Non-pigmented ciliary epithelial cell (primary cell): ENCODE measurements around the gene KIRREL1.
A peak's percentile ranks its signal among the peaks of the same experiment; 100 is the strongest.
"Not testable (repeated sequence)": the region's sequence is repeated elsewhere in the genome, so short reads cannot be mapped to it uniquely, and the experiment has no call there.

Experiments
- DNase-seq: peaks from one replicate; pipeline ENCODE4 v3.0.0-alpha.2; 2010; ENCODE audit warnings: low read depth

The KIRREL1 gene

DNA sequence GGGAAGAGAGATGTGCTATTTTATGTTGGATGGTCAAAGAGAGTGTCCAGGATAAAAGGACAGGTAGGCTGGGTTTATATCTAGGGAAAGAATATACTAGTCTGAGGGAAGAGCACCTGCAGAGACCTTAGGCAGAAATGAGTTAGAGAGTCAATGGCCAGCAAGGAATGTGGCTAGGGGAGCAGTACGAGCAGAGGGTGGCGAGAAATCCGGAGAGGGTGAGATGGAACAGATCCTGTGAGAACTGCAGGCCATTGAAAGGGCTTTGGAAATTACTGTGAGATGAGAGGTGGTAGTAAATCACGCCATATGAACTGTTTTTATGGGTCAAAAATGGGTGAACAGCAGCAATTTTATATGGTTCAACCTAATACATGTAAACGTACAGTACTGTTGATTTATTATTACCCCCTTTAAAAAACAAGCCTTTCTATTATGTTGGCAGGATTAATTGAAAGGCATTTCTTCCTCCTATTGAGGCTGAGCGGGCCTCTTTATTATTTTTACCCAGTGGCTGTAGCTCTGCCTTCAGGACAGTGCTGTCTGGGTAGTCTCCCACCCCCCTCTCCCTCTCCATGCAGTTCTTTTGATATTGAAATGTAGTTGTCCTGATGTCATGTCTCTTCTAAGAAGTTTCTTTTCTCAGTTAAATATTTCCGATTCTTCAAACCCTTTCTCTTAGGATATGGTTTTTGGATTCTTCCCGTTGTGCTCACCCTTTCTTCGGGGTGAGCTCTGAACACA lies 112.1 kb downstream of the KIRREL1 start:
- DNase-seq: no peak

DNA sequence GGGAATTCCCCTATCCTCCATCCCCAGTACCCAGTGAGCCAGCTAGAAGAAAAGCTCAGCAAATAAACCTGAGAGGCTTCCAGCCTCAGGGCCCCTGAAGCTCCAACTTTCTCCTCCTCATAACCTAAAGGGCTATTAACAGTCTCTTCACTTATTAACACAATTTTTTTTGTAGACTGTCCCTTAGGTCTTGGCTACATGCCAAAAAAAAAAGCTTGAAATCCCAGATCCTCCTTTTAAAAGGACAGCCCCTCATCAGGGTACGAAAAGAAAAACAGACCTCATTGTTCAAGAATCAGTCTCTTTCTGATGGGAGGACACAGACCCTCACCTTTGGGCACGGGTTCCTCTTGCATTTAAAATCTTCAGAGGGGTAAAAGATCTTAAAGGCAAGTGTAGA lies 114.5 kb downstream of the KIRREL1 start:
- no peak for DNase-seq

DNA sequence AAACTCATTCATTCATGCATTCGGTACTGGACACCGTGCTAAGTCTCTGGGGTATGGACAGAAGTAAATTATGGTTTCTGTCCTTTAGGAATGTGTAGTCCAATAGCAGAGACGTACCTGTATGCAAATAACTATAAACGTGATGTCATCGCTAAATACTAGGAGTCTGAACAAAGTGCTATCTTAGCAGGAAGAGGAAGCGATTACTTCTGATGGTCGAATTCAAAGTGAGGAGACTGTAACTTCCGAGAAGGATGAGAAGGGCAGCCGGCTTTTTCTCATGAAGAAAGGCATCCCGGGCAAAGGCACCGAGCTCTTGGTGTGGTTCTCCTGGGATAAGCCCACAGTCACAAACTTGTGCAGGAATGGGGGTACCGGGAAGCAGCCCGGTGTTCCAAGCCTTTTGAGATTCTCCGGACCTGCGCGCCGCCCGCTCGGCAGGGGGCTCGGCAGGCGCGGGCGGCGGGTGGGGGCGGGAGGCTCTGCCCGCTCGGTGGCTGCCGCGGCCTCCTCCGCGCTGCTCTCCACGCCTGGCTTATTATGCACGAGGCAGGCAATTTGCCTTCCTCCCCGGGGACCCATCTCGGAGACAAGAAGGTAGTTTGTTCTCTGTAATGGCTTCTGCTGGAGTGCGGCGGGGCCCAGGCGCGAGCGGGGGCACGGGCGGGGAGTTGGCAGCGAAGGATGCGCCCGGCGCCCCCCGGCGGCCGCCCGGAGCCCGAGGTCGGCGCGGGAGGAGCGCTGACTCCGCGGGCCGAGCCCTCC lies 119.7 kb downstream of the KIRREL1 start:
- no peak for DNase-seq

DNA sequence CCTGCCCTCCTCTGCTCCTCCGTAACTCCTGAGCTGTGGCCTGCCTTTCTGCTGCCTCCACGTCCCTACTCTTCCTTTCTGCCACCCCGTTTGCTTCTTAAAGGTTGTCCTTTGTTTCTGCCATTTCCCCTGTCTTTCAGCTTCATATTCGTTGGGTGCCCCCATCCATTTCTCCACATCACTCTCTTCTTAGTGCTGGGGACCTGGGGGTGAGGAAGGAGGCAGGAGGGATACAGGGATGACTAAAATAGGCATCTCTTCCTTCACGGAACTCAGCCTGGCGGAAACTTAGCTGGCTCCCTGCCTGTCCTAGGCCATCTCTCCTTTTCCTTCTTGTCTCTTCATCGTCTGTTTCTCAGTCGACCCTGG lies 120.3 kb downstream of the KIRREL1 start:
- no peak for DNase-seq

DNA sequence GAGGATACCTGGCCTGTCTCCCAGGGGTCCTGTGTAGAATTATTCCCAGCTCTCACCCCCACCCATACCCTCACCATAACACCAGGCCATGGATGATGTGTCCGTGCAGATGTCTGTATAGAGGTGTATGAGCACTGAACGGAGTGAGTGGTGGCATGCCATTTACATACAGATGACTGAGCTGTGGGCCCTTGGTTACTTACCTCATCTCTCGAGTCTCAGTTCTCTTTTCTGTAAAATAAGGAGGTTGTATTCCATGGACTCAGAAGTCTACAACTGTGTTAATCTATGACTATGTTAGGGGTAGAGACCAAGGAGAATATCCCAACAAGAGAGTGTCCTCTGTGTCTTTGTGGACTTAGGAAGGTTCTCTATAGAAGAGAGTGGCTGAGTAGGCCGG lies 121.7 kb downstream of the KIRREL1 start:
- no peak for DNase-seq

DNA sequence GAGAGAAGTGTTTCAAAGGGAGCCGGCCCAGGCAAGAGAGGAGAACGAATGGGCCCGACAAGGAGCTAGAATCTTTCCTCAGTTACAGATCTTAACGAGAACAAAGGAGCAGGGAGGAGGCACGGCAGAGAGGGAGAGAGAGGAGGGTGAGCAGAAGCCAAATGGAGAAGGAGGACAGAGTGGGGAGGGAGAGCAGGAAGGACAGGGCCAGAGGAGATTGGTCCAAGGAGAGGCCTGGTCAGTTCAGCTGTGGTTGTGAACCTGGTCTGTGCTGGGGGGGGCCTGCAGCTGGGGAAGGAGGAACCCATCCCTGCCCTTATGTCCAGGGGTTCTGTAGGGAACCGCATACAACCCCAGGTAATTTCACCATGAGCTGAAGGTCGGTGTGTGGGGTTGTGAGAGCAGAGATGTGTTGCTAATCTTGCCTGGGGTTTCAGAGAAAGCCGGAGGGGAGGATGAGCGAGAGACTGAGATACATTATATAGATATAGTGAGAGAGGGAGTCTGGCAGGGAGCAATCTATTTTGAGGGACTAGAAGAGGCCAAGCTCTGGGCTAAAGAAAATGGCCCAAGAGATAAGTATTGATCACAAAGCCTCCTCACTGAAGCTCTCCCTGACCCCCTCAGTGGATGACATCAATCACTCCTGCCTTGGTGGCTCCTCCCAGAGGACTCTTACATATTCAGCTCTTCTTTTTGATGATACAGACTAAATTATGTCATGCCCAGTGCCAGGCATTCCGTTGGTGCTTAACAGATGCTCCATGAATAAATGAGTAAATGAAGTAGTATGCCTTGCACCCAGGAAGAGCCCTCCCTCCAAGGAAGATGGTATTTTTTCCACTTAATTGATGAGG lies 123.1 kb downstream of the KIRREL1 start:
- DNase-seq: no peak

DNA sequence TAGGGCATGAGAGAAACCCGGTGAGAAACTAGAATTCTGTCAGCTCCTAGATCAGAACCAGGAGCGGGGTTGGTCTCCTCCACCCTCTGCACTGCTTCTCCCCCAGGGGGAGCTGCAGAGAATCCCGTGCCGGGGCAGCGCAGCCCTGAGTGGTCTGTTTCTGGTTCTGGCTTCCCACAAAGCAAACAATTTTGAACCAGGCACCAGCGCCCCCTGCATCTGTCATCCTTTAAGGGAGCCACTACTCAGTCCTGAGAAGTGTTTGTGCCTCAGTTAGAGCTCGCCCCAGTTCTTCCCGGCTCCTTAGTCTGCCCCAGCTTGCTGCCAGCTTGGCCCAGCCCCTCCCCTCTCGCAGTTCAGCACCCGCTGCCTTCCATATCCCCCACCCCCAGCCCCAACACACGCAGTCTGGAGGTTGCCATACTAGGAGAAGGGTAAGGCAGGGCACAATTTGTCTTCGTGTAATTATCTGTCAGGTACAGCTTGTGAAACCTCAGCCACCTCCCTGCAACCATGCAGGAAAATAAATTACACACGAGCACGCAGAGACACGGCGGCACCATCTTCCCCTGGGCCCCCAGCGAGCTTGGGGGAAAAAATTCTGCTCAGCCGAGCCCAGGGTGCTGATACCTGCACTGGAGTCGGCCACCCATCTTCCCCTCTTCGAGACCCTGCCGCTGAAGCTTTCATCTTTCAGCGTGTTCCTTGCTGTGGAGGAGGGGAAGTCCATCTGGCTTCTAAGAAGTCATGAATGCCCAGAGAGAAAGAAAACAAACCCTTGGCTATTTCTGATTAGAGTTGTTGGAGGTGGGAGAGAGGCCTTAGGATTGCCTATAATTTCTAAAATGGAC lies 124.6 kb downstream of the KIRREL1 start:
- peak; percentile 11 for DNase-seq

DNA sequence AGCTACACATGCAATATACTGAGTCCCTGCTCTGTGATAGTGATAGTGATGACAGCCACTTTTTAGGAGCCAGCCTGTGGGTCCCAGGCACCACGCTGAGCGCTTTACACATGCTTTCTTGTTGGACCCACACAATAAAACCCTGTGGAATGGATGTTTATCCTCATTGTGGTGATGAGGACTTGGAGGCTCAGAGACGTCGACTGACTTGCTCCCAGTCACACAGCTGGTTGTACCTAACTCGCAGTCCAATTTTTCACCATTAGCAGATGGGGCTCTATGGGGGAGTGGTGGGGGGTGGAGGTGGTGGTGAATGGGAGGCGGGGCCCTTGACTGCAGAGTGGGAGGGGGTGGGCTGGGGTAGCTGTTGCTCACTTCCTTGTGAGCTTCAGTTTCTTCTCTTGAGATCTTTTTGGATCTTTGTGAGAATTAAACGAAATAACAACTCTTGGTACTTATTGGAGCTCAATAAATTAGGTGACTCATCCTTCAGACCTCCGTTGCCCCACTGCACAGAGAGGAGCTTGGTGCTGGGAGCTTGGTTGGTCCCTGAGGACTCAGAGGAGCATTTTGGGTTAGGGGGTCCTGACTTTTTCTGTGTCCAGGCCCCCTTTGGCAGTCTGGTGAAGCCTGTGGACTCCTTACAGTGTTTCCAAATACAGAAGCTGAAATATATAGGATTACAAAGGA lies 125.4 kb downstream of the KIRREL1 start:
- DNase-seq: no peak

DNA sequence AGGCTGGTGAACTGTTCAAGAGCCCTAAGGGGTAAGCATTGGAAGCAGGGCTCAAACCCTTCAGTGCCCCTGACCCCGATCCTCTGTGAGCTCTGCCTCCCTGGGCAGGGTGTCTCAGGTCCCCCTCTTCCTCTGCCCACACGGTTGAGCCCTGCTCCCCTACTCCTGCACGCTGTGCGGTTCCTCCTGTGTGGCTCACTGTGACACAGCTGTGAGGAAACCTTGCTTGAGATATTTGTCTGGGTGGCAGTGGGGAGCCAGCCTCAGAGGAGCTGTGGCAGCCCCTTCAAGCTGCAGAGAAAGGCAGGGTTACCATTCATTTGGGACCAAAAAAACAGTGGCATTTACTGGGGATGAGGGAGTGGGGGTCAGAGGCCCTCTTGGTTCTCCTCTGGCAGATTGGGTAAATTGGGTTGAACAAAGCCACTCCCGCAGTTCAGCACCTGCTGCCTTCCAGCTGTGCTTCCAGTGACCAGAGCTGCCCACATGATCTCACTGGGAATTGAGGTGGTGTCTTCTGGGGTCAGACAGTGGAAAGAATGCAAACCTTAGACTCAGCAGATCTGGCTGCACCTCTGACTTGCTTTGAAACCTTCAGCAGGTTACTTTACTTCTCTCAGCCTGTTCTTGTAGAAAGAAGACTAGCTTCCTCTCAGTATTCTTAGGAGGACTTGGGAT lies 126.7 kb downstream of the KIRREL1 start:
- no peak for DNase-seq

DNA sequence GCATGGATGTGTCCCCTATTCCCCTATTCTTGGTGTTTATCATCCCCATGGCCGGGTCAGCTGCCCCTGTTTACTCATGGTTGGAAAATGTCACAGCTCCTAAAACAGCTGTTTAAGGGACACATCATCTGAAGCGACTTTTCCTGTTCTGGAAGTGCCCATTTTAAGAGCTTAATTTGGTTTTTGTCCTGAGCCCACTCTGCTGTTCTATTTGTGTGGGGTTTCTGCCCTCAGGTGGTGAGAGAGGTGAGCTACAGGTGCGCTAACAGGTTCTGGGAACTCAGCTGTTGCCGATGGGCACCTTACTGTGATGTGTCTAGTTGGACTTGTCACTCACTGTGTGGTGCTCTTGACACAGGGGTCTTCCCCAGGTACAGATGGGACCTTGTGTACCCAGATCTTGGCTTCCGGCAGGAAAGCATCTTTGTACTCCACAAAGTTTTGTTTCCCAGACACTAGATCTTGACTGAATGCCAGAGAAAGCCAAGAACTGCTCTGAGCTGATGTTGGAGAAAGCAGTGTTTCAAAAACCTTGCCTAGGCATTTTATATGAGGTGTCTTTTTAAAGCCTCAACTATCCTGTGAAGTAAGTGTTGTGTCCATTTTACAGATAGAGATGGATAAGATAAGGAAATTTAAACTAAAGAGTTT lies 128.3 kb downstream of the KIRREL1 start:
- no peak for DNase-seq

DNA sequence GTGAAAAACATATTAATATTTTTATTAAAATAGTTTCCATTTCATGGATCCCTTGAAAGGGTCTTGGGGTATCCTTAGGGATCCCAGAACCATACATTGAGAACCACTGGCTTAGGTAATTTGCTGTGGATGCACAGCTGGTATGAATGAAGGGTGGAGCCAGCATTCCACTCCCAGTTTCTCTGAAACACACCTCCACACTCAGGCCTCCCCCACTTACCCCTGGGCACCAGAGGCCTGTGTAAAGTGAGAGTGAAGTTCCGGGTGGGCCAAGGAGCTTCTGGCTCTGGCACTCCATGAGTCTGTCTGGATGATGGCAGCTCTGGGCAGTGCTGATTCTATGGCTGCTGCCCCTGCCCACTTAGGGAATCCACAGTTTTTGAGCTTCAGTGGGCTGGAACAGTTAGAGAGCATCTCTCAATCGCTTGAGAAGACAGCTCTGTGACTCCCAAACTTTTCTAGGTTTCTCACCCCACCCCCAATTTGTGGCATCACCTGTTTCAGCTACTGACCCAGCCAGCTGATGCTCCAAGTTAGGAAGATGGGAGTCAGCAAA lies 129.5 kb downstream of the KIRREL1 start:
- no peak for DNase-seq

DNA sequence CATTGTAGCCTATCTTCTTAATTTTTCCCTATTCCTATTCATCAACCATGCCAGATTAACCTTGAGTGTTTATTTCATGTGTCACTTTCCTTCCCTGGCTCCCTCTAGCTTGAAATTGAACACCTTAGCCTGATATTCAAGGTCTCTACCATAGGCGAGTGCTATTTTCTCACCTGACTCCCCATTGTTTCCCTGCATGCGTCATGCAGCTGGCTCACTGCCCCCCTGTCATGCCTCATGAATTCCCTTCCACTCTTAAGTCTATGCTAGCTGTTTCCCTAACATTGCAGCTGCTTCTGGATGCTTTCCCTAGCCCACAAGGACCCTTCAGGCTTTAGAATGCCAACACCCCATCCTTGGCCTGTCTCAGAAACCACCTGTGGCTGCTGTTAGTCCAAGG lies 130.6 kb downstream of the KIRREL1 start:
- no peak for DNase-seq

DNA sequence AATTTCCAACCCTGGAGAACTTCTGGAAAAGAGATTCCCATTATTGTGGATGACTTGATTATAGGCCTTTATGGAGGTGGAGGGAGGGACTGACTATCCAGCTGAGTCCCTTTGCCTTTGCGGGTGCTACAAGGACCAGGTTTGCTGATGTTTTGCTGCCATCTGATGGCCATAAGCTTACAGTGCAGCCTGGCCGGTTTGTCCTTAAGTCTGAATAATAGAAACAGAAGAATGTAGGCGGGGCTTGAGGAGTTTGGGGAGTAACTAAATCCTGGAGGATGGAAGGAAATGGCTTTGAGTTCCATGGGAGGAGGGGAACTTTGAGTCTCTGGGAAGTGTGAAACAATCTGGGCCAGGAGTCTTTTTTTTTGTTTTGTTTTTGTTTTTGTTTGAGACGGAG lies 131.6 kb downstream of the KIRREL1 start:
- peak; percentile 79 for DNase-seq

DNA sequence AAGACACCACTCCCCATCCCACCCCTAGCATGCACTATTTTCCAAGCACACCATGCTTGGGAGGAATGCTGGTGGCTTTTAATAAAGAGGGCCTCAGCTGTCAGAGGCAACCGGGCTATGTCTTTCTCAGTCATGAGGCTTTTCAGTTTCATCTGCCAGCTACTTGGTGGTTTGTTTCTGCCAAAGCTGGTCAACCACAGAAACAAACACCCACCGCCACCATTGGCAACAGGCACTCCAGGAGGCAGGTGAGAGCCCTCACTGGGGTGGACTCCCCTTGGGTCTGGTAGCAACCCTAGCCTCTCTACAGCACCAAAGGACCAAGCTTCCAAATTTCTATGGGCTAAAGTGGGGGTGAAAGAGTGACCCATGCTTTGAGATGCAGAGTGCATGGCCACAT lies 133.0 kb downstream of the KIRREL1 start:
- DNase-seq: no peak

DNA sequence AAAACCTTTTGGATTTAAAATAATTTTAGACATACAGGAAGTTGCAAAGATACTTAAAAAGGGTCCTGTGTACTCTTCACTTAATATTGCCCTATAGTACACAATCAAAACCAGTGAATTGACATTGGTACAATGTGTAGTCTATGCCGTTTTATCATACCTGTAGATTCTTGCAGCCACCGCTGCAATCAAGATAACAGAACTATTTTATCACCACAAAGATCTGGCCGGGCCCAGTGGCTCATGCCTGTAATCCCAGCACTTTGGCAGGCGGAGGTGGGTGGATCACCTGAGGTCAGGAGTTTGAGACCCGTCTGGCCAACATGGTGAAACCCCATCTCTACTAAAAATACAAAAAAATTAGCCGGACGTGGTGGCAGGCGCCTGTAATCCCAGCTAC lies 135.1 kb downstream of the KIRREL1 start:
- not testable (repeated sequence) for DNase-seq

DNA sequence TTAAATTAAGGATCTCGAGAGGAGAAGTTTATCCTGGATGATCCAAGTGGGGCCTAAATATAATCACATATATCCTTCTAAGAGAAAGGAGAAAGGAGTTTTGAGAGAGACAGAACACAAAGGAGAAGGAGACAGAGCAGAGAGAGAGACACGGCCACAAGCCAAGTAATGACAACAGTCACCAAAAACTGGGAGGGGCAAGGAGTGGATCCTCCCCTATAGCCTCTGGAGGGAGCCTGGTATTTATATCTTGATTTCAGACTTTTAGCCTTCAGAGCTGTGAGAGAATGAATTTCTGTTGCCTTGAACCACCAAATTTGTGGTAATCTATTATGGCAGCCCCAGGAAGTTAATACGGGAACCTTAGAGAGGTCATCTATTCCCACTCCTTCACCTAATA lies 137.8 kb downstream of the KIRREL1 start:
- no peak for DNase-seq

DNA sequence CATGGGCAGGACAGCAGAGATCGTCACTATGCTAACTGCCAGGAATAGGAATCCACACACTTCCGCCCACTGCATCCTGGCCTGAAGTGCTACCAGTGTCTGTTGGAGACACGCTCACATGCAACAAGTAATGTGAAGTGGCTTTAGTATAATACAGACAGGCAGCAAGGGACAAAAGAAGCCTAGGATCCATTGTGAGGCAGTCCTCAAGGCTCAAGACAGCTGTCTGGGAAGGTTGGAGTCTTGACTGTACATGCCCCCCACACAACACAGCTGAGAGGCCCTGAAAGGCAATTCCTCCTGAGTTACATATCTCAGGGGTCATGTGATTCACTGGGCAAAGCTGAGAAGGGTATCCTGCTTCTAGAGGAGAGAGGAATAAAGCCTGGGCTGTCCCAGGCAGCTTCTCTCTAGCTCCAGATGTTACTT lies 147.3 kb downstream of the KIRREL1 start:
- no peak for DNase-seq

DNA sequence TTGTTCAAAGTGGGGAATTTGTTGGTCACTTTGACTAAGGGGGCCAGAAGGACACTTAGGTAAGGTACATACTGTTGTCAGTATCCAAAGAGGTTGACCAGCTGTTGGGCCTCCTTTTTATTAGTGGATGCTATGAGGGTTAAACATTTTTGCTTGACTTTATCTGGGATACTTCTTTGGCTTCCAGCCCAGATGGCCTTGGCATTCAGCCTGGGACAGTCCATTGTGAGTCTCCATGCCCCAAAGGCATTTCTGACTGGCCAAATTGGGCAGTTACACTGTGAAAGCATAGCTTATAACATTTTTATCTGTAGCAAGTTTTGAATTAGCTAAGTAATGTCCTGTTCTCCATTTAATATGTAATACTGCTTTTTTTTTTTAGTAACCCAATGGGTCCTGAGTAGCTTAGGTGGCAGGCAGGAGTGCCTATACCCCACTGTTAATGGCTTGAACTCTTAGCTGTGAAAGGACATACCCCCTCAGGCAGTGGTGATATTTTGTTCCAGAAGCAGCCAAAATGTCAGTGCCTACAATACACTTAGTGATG lies 151.8 kb downstream of the KIRREL1 start:
- no peak for DNase-seq

DNA sequence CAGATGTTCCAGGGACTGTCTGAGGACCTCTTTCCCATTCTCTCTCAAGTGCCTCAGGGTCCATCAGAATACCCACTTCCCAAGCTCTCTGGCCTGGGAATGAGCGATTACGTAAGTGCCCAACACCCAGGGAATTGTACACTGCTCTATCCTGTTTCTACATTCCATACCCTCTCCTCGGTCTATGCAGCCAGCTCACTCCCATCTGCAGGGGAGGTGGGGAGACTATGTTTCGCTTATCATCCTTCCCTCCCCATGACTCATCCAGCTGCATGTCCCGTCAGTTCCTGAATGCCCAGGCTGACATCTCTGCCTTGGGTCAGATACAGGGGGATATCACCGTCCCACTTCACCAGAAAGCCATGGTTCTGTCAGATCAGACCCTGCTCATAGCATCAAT lies 152.7 kb downstream of the KIRREL1 start:
- peak; percentile 15 for DNase-seq
